ENCODE measurements around the gene GRIN2A. TPM values are rescaled to one million over a fixed set of nuclear protein-coding genes. Genes with fewer than 3 reads are reported as not detected.

GRIN2A gene
- total and polyA plus RNA-seq, 2 of the 8 experiments (the other 6 are each of a cell fraction or from before 2014, with no cell fraction given) = 0.18 to 1.8 TPM

GRCh38 chr16:10110552-10110951 lies 71.7 kb downstream of the GRIN2A start:
- ChIA-PET CTCF (ENCODE audit: partially characterized antibody) (no interaction called here), POLR2A (ENCODE audit: partially characterized antibody) (no interaction called here)
- no peak overlapping the region for H4K5ac ChIP-seq (ENCODE audit: insufficient read length, low read depth, low read length)
- H3K9ac ChIP-seq (replicated peaks in 1 of 4; ENCODE audit: extremely low read depth in 1 of 4, low read depth in 3 of 4, low read length in 3 of 4) = no peak overlapping the region
- H3K27ac ChIP-seq (ENCODE audit: low read depth, low read length) = no peak overlapping the region
- H3K23me2 ChIP-seq (ENCODE audit: low read depth, low read length) = no peaks in the 10 kb centered on the region
- H4K20me1 ChIP-seq (replicated peaks in 1 of 2; ENCODE audit: control insufficient read depth in 1 of 2, insufficient read depth in 2 of 2, low read length in 2 of 2) = no peaks in the 10 kb centered on the region
- no peak overlapping the region for H3K4me3 ChIP-seq (ENCODE audit: extremely low read depth in 1 of 4, insufficient read depth in 2 of 4, low read depth in 3 of 4, low read length in 4 of 4)
- no peaks in the 10 kb centered on the region for H3K4me1 ChIP-seq (replicated peaks in 1 of 4; ENCODE audit: control insufficient read depth in 3 of 4, insufficient read depth in 4 of 4, low read length in 3 of 4)
- no peak overlapping the region for H3K23ac ChIP-seq (ENCODE audit: insufficient read length)
- 83% methylated on average over 4 of the region's 4 CpGs; no CpG with 5 or more reads in 1 of the 2 experiments for WGBS, 2 experiments (ENCODE audit: extremely low coverage in 1 of 2, insufficient coverage in 1 of 2, insufficient read length in 1 of 2, insufficient replicate concordance in 2 of 2, low coverage in 1 of 2, low lambda C conversion rate in 2 of 2, missing lambda C conversion rate in 1 of 2)
- H3K27me3 ChIP-seq (replicated peaks in 1 of 4; ENCODE audit: control insufficient read depth in 3 of 4, extremely low read depth in 1 of 4, insufficient read depth in 3 of 4, low read length in 3 of 4) = no peaks in the 10 kb centered on the region
- no peak overlapping the region for H3K4ac ChIP-seq (replicated peaks; ENCODE audit: insufficient read length, low read depth, low read length)
- no peak overlapping the region for H3K56ac ChIP-seq (replicated peaks; ENCODE audit: insufficient read length, low read depth, low read length)
- H2BK120ac ChIP-seq (replicated peaks; ENCODE audit: low read depth, low read length) = no peak overlapping the region
- FAIRE-seq (no peak), DNase-seq (ENCODE audit: low read depth in 1 of 2, low spot score in 2 of 2) (no peak)
- H2BK15ac ChIP-seq (ENCODE audit: low read length) = no peak overlapping the region
- H3K14ac ChIP-seq (ENCODE audit: insufficient read length) = no peak overlapping the region
- H2BK5ac ChIP-seq (ENCODE audit: low read depth, low read length) = no peak overlapping the region
- no peak overlapping the region for H3K4me2 ChIP-seq (ENCODE audit: insufficient read depth in 1 of 2, low read depth in 2 of 2, low read length in 2 of 2)
- no peaks in the 10 kb centered on the region for H3K79me1 ChIP-seq (ENCODE audit: low read depth, low read length)
- H3K79me2 ChIP-seq (ENCODE audit: control insufficient read depth in 1 of 2, insufficient read depth in 2 of 2, low read length in 2 of 2) = no peaks in the 10 kb centered on the region
- no peak overlapping the region for H2BK20ac ChIP-seq (ENCODE audit: low read length)
- no peaks in the 10 kb centered on the region for H3K36me3 ChIP-seq (ENCODE audit: control insufficient read depth in 2 of 4, insufficient read depth in 4 of 4, low read length in 3 of 4)
- H4K8ac ChIP-seq (ENCODE audit: extremely low read depth, insufficient read depth, low read length) = no peak overlapping the region
- H3K9me3 ChIP-seq (ENCODE audit: insufficient read depth in 2 of 2, low read depth in 1 of 2, low read length in 1 of 2) = no peaks in the 10 kb centered on the region
- H2AK5ac ChIP-seq (ENCODE audit: low read depth, low read length) = no peak overlapping the region
- no peak overlapping the region for H4K91ac ChIP-seq (replicated peaks; ENCODE audit: insufficient read length, low read length)
- H2BK12ac ChIP-seq (ENCODE audit: low read depth, low read length) = no peak overlapping the region
- no peak overlapping the region for H2AFZ ChIP-seq (ENCODE audit: low read length)
- no peak overlapping the region for H3K18ac ChIP-seq (ENCODE audit: extremely low read depth, low read length)
- TF ChIP-seq PHF8 (conservative IDR thresholded peaks at IDR 0.05; ENCODE audit: low read depth, low read length) (no peak), JUN (IDR thresholded peaks at IDR 0.05; ENCODE audit: low read depth, low read length) (no peak), HDAC2 (IDR thresholded peaks at IDR 0.05; ENCODE audit: borderline replicate concordance in 1 of 2, low read depth in 2 of 2, low read length in 2 of 2) (no peak), CTBP2 (IDR thresholded peaks at IDR 0.05; ENCODE audit: borderline replicate concordance, insufficient read depth, insufficient read length, low read length) (no peak), JUND (IDR thresholded peaks at IDR 0.05; ENCODE audit: low read length) (no peak), BRCA1 (IDR thresholded peaks at IDR 0.05; ENCODE audit: low read depth, low read length) (no peak), GTF2F1 (IDR thresholded peaks at IDR 0.05; ENCODE audit: borderline replicate concordance, low read depth, low read length) (no peak), RXRA (IDR thresholded peaks at IDR 0.05; ENCODE audit: insufficient read depth, low read depth, low read length) (no peak), YY1 (IDR thresholded peaks at IDR 0.05; ENCODE audit: low read depth, low read length) (no peak), ZNF274 (IDR thresholded peaks at IDR 0.05; ENCODE audit: borderline replicate concordance, extremely low read depth, low read length) (no peak), RAD21 (IDR thresholded peaks at IDR 0.05 in 1 of 2, conservative IDR thresholded peaks at IDR 0.05 in 1 of 2; ENCODE audit: low read depth in 2 of 2, low read length in 2 of 2) (no peak), POU5F1 (IDR thresholded peaks at IDR 0.05; ENCODE audit: low read depth, low read length) (no peak), EP300 (IDR thresholded peaks at IDR 0.05; ENCODE audit: borderline replicate concordance in 1 of 2, low read depth in 2 of 2, low read length in 2 of 2) (no peak), KDM5A (IDR thresholded peaks at IDR 0.05; ENCODE audit: low read length) (no peak)
